Measurements from ENCODE around the gene TRIM72.
"Not testable (repeated sequence)": the region's sequence is repeated elsewhere in the genome, so short reads cannot be mapped to it uniquely, and the experiment has no call there.

The TRIM72 gene

DNA sequence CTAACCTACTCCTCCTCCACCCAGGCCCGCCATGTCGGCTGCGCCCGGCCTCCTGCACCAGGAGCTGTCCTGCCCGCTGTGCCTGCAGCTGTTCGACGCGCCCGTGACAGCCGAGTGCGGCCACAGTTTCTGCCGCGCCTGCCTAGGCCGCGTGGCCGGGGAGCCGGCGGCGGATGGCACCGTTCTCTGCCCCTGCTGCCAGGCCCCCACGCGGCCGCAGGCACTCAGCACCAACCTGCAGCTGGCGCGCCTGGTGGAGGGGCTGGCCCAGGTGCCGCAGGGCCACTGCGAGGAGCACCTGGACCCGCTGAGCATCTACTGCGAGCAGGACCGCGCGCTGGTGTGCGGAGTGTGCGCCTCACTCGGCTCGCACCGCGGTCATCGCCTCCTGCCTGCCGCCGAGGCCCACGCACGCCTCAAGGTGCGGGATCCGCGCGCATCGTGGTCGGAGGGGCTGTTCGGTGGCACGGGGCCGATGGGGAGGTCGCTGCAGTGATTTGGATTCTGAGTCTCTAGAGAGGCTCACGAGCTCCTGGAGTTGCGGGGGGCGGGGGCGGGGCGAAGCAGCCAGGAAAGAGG lies 878 bp downstream of the TRIM72 start:
- no peak for DNase-seq (ENCODE audit: low read depth in 1 of 2, low spot score in 1 of 2)

DNA sequence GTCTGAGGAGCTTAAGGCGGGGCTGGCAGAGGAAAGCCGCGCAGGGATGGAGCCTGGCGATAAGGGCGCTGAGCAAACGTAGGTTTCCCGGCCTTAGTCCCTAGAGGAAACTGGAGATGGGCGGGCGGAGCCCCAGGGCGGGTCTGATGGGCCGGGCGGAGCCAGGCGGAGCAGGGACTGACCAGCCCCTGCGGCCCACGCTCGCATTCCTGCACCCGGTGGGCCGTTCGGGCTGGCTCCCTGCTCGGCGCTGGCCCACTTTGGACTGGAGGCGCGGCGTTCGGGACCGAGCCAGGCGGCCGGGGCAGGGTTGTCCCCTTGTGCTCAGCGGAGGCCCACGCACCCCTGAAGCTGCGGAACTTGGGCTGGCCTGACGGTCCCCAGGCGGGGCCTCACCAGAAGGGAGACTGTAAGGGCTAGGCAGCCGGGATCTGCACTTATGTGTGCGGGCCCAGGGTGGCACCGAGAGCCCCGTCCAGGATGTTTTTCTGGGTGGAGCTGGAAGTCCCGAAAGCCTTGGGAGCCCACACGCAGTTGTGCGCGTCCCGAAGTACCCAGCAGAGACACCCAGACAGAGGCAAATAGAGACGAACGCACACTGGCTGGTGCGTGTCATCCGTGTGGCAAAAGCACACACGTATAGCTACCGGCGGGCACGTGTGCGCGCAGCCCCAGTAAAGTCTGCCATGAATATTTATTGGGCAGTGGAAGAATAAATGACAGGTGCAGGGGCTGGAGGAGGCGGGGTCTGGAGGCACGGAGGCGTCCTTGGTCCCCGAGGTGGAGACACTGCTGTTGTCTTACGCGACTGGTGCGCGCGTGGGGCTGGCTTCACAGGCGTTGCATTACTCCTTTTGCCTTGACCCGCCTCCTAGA lies 1.6 kb downstream of the TRIM72 start:
- no peak for DNase-seq (ENCODE audit: low read depth in 1 of 2, low spot score in 1 of 2)

DNA sequence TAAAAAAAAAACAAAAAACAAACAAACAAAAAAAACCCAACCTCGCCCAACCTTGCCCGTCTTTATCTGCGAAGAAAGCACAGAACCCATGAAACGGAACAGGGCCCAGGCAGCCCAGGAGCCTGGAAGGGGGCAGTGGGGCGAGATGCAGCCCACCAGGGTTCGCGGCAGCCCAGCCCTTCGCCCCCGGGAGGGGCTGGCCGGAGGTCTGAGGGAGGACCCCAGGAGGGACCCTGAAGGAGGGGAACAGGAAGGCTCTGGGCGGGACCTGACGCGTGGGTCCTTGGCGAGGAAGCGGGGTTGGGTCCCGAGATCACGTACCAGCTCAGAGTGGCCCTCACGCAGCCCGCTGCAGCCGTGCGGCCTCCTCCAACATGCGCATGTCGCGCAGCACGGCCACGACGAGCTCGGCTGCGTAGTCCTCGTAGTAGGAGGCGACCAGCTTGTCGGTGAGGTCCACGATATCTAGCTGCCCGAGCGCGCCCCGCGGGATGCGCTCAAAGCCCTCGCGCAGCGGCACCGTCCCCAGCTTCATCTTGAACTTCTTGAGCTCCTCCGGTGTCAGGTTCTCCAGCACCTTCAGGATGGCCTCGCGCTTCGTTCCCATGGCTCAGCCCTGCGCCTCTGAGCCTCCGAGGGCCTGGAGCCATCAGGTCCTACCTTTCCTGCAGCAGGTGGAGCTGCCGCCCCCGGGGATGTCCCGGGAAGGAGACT lies 2.7 kb downstream of the TRIM72 start, which contains the start of gene PYDC1:
PYDC1 (minus strand) TSS at position 714 of the 714 bp plus-strand sequence; CDS start at position 607, 107 bp downstream.
- no peak for DNase-seq (ENCODE audit: low read depth in 1 of 2, low spot score in 1 of 2)

DNA sequence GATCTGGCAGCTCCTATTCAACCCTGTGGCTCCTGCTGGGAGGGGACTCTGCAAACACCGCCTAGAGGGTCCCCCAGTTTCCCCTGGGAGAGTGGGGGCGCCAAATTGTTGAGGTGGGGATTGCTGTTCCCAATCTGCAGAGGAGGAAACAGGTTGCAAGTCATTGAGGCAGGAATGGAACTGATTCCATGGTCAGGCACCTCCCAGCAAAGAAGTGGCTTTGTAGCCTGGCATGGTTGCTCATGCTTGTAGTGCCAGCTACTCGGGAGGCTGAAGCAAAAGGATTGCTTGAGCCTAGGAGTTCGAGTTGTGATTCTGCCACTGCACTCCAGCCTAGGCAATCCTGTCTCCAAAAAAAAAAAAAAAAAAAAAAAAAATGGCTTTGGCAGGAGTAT lies 3.2 kb downstream of the TRIM72 start:
- DNase-seq (ENCODE audit: low read depth in 1 of 2, low spot score in 1 of 2) = no peak

DNA sequence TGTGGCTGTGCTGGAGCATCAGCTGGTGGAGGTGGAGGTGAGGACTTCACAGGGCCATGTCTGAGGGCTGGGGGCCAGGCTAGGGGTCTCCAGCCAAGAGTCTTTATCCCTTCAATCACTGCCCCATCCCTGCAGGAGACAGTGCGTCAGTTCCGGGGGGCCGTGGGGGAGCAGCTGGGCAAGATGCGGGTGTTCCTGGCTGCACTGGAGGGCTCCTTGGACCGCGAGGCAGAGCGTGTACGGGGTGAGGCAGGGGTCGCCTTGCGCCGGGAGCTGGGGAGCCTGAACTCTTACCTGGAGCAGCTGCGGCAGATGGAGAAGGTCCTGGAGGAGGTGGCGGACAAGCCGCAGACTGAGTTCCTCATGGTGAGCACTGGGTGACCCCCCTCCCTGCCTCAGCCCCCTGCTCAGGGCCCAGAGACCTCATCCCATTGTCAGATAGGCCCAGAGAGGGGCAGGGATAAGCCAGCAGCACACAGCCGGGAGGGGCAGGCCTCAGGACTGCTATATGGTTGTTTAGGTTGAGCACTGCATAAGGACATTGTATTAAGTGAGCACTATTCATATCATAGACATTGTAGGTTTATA lies 5.3 kb downstream of the TRIM72 start:
- DNase-seq (ENCODE audit: low read depth in 1 of 2, low spot score in 1 of 2) = no peak

DNA sequence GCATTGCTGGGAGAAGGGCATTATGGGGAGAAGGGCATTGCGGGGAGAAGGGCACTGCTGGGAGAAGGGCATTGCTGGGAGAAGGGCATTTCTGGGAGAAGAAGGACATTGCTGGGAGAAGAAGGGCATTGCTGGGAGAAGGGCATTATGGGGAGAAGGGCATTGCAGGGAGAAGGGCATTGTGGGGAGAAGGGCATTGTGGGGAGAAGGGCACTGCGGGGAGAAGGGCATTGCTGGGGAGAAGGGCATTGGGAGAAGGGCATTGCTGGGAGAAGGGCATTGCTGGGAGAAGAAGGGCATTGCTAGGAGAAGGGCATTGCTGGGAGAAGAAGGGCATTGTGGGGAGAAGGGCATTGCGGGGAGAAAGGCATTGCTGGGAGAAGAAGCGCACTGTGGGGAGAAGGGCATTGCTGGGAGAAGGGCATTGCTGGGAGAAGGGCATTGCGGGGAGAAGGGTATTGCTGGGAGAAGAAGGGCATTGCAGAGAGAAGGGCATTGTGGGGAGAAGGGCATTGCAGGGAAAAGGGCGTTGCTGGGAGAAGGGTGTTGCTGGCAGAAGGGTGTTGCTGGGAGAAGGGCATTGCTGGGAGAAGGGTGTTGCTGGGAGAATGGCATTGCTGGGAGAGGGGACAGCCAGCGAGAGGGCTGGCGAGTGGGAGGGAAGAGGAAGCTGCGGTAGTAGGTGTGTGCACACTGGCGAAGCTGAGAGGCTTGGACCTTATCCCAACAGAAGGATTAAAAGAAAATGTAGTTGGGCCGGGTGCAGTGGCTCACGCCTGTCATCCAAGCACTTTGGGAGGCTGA lies 7.6 kb downstream of the TRIM72 start:
- DNase-seq (ENCODE audit: low read depth in 1 of 2, low spot score in 1 of 2) = no peak

DNA sequence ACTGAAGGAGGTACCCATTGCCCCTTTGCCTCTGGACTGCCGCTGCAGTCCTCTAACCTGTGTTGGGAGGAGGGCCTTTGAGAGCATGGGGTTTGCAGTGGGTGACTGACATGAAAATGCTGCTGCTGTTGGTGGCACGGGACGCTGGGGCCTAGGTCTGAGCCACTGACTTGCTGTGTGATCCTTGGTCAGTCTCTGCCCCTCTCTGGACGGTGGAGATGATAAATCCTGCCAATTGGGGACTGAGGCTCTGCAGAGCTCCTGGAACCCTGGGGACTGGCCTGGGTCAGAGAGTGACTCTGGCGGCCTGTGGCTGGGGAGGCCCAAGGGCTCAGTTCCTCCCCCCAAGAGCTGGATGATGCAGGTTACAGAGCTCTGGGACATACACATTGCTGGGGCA lies 9.1 kb downstream of the TRIM72 start:
- DNase-seq (ENCODE audit: low read depth in 1 of 2, low spot score in 1 of 2) = no peak

DNA sequence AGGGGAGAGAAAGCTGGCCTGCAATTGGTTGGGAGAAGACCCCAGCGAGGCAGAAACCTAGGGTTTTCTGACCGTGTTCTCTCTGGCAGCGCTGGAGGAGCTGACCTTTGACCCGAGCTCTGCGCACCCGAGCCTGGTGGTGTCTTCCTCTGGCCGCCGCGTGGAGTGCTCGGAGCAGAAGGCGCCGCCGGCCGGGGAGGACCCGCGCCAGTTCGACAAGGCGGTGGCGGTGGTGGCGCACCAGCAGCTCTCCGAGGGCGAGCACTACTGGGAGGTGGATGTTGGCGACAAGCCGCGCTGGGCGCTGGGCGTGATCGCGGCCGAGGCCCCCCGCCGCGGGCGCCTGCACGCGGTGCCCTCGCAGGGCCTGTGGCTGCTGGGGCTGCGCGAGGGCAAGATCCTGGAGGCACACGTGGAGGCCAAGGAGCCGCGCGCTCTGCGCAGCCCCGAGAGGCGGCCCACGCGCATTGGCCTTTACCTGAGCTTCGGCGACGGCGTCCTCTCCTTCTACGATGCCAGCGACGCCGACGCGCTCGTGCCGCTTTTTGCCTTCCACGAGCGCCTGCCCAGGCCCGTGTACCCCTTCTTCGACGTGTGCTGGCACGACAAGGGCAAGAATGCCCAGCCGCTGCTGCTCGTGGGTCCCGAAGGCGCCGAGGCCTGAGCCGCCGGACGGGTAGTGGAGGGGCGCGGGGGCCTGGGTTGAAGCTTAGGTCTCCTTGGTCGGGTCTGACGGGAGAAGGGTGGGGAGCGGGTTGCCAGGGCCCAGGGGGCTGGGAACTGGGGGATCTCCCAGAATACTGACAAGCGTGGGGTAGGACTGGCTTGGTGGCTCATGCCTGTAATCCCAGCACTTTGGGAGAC lies 10.4 kb downstream of the TRIM72 start:
- DNase-seq (ENCODE audit: low read depth in 1 of 2, low spot score in 1 of 2) = no peak

DNA sequence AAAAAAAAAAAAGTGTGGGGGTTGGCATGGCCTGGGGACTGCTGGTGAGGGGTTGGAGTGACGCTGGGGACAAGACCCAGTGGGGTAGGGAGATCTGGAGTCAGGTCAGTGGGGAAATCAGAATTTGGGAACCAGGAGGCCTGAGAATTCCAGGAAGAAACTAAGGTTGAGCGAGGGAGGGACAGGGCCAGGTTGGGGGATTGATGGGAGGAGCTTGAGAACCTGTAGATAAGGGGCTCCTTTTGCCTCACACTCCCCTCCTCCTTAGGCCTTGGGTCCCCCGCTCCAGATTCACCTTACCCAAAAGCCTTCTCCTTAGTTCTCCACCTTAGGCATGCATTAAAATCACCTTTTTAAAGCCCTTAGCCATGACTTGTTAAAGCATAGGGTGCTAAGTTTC lies 11.3 kb downstream of the TRIM72 start:
- DNase-seq (ENCODE audit: low read depth in 1 of 2, low spot score in 1 of 2) = no peak

DNA sequence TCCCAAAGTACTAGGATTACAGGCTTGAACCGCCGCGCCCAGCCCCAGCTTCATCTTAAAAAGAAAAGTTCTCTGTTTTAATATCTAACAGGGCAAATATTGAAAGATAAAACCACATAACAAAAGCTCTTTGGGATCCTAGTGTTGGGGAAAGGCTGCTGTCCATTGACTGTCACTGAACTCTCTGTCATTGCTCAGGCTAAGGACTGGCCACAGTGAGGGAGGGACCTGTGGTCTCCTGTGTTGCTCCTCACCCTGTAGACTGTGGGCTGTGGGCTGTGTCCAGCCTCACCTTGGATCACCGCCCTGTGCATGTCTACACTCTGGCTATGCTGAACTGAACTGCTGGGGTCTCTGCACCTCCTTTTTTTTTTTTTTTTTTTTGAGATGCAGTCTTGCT lies 14.3 kb downstream of the TRIM72 start:
- DNase-seq (ENCODE audit: low read depth in 1 of 2, low spot score in 1 of 2) = no peak

DNA sequence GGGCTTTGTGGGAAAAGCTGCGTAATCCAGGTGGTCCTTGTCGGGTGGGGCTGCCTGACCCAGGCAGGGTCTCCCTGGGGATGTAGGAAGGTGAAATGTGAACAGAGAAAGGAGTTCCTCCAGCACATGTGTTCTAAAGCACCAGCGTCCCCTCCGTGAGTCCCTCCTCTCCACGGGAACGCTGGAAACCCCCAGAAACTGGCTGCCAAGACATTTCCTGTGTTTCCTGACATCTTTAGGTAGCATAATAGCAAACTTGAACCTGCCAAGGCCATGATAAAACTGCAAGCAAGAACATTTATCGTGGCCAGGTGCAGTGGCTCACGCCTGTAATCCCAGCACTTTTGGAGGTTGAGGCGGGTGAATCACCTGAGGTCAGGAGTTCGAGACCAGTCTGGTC lies 15.6 kb downstream of the TRIM72 start:
- DNase-seq (ENCODE audit: low read depth in 1 of 2, low spot score in 1 of 2) = no peak

DNA sequence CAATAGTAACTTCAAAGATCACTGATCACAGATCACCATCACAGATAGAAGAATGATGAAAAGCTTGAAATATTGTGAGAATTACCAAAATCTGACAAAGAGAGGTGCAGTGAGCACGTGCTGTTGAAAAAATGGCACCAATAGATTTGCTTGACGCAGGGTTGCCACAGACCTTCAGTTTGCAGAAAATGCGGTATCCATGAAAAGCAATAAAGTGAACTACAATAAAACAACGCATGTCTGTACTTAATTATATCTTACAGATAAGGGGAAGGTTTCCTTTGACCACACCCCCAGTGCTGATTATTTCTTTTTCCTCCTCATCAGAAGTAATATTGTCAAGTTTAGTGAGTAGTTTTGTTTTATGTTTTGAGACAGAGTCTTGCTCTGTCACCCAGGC lies 24.1 kb downstream of the TRIM72 start:
- no peak for DNase-seq (ENCODE audit: low read depth in 1 of 2, low spot score in 1 of 2)

DNA sequence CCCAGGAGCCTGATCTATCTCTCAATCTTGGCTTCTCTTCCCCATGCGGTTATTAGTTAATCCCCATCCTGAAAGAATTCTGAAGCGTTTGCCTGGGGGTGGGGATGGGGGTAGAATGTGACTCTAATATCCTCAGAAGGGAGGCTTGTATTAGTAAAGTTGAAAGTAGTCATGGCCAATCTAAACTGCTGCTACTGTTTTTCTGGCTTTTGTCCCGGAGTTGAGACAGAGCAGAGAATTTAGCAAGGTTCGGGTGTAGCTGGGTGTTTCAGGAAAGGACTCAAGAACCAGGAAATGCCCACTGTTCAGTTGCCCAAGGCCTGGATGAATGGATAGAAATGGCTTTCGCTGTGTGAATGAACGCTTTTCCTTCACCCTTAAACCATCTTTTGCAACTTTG lies 28.3 kb downstream of the TRIM72 start:
- no peak for DNase-seq (ENCODE audit: low read depth in 1 of 2, low spot score in 1 of 2)

DNA sequence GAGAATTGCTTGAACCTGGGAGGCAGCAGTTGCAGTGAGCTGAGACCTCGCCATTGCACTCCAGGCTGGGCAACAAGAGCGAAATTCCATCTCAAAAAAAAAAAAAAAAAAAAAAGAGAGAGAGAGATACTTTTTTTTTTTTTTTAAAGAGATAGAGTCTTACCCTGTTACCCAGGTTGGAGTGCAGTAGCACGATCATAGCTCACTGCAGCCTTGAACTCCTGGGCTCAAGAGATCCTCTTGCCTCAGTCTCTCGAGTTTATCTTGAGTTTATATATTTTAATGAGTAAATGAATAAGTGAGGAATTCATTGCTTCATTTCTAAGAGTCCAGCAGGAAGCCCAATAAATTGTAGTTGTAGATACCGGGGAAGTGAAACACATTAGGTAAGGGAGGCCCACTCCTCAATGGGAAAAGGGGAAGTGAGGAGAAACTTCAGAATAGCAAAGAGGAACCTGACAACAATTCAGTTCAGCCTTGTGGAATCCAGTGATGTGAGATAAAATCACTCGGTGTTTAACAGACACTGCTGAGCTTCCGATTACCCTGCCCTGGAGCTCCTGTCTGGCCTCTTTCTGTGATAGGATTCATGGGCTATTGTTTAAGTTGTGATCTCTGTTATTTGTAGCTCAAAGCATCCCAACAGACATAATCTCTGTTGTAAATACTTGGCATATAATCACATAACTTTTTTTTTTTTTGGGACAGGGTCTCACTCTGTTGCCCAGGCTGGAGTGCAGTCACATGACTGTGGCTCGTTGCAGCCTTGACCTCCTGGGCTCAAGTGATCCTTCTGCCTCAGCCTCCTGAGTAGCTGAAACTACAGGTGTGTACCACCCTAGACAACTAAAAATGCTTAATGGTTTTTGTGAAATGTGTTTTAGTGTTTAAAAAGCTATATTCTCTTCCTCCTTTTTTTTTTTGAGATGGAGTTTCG lies 30.1 kb downstream of the TRIM72 start:
- DNase-seq (ENCODE audit: low read depth in 1 of 2, low spot score in 1 of 2) = no peak

DNA sequence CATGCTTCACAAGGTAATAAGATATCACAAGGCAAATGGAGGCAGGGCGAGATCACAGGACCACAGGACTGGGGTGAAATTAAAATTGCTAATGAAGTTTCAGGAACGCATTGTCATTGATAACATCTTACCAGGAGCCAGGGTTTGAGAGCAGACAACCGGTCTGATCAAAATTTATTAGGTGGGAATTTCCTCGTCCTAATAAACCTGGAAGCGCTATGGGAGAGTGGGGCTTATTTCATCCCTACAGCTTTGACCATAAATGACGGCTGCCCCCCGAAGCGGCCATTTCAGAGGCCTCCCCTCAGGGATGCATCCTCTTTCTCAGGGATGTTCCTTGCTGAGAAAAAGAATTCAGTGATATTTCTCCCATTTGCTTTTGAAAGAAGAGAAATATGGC lies 31.7 kb downstream of the TRIM72 start:
- DNase-seq (ENCODE audit: low read depth in 1 of 2, low spot score in 1 of 2) = not testable (repeated sequence)

DNA sequence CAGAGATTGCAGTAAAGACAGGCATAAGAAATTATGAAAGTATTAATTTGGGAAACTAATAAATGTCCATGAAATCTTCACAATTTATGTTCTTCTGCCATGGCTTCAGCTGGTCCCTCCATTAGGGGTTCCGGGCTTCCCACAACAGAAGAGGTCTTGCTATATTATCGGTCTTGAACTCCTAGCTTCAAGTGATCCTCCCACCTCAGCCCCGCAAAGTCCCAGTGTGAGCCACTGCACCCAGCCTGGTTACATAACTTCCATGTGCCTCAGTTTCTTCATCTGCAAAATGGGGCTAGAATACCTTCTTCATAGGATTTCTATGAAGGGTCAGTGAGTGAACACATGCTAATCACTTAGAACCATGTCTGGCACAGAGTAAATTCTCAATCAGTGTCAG lies 32.4 kb downstream of the TRIM72 start:
- DNase-seq (ENCODE audit: low read depth in 1 of 2, low spot score in 1 of 2) = no peak

DNA sequence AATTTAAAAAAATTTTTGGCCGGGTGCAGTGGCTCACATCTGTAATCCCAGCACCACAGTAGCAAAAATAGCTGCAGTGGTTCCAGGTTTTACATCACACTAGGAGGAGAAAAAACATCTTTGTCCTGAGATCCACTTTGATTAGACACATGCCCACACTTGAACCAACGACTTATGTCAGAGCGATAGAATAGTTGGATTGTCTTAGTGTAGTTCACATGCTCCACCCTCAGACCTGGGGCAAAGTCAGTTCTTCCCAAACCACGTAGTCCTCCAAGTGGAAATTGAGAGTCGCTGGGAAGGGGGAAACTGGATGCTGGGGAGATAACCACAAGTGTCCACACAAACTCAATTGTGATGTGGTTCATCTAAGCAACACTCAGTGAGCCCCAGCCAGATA lies 34.4 kb downstream of the TRIM72 start:
- DNase-seq (ENCODE audit: low read depth in 1 of 2, low spot score in 1 of 2) = no peak

DNA sequence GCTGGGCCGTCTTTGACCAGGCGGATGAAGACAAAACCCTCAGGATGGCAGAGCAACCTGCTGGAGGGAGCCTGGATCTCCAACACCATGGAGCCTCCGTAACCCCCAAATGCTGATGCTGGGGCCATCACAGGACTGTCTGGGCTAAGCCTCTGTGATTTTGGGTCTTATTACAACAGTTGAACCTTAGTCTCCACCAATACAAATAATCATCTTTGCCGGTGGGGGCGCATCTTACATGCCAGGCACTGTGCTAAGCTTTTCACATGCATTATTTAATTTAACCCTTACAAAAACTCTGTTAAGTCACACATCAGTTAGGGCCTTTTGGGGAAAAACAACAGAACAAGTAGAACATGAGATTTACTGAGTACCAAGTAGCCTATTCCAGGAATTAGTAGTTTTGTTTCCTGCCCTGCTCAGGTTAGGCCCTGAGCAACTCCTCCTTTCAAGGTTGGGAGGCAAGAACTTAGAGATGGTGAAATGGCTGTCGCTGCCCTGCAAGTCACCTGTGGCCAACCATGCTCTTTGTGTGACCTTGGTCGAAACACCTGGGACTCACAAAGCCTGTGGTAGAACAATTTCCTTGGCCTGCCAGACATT lies 37.0 kb downstream of the TRIM72 start:
- no peak for DNase-seq (ENCODE audit: low read depth in 1 of 2, low spot score in 1 of 2)
